Measurements from ENCODE around the gene NDUFB10.

Gene NDUFB10

DNA sequence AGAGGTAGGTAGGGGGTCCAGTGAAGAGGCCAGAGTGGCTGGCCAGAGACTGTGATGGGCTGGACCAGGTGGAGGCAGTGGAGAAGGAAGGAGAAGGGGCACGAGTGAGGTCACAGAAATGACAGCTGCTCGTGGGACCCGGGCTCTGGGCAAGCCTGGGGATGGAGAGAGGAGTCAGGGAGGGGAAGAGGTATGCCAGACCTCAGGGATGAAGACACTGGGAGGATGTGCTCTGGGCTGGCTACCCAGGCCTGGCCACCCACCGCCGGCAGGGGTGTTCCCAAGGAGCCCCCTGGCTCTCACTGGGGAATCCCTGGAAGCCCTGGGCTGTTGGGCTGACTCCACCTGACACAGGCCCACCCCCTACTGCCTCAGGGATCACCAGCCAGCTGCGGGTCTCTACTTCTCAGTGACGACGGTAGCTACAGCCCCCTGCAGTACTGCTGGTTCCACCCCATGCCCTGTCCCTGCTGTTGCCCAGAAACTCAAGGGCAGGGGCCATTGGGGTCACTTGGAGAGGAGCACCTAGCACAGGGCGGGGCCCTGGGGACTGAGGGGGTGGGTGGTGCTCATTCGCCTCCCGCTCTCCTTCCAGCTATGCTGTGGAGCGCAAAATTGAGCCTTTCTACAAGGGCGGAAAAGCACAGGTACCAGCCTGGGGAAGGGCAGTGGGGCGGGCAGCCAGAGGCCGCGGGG lies 14.3 kb downstream of the NDUFB10 start:
- no peak for DNase-seq

- DNase-seq = no peak
These were observed 15.1 kb downstream of the NDUFB10 start for GRCh38 chr16:1974157-1975070.

GRCh38 chr16:1975432-1976215 lies 16.3 kb downstream of the NDUFB10 start:
- no peak for DNase-seq

DNA sequence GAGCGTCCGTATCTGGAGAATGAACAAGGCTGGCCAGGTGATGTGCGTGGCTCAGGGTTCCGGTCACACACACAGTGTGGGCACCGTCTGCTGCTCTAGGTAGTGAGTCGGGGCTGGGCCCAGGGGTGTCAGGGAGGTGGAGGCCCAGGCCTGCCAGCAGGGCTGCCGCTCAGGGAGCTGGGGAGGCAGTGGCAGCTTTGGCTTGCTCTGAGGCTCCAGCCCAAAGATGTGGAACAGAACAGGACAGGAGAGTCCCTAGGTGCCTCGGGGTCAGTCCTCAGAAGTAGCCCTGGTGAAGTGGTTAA lies 16.8 kb downstream of the NDUFB10 start:
- no peak for DNase-seq

GRCh38 chr16:1976951-1977874 lies 17.9 kb downstream of the NDUFB10 start:
- DNase-seq = no peak

DNA sequence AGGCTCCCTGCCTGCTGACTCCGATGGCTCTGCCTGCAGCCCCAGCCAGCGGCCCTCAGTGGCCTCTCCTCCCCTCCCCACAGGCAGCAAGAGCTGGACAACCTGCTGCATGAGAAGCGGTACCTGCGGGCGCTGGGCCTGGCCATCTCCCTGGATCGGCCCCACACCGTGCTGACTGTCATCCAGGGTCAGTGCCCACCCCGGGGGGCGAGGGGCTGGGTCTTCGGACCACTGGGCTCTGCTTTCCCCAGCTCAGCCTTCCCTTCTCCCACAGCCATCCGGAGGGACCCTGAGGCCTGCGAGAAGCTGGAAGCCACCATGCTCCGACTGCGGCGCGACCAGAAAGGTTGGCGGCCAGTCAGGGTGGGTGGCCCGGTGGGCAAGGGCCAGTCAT lies 18.5 kb downstream of the NDUFB10 start:
- DNase-seq = no peak

DNA sequence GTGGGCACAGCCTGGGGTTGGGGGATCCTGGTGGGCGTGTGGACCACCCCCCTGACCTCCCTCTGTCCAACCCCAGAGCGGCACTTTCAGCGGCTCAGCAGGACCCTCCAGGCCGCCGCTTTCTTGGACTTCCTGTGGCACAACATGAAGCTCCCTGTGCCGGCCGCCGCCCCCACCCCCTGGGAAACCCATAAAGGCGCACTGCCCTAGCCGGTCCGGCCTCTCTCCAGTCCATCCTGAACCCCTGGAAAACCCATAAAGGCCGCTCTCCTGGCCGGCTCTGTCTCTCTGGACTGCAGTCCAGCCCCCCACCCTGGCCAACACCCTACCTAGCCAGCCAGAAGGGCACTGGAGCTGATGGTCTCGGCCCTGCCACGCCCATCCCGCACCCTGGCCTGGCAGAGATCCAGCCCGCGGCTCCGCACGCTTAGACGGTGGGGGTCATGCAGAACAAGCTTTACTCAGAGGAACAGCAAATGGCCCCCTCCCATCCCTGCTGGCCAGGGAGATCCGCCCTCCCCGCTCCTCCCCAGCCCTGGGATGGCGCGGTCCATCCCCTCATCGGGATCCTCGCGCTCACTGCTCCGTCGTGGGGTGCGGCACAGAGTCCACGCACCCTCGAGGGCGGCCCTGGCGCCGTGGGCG lies 19.3 kb downstream of the NDUFB10 start:
- DNase-seq = no peak

- DNase-seq = no peak
These were observed 20.1 kb downstream of the NDUFB10 start for GRCh38 chr16:1979271-1980029.

- DNase-seq = no peak
These were observed 20.9 kb downstream of the NDUFB10 start for GRCh38 chr16:1980030-1980769.

- DNase-seq = no peak
These were observed 21.4 kb downstream of the NDUFB10 start for GRCh38 chr16:1980770-1981087.

GRCh38 chr16:1981398-1981836 lies 22.1 kb downstream of the NDUFB10 start, which contains the start of gene NOXO1:
TSS of gene NOXO1 (minus strand) at chr16:1981469. CDS start at chr16:1981179, 290 bp downstream.
- no peak for DNase-seq

- DNase-seq = no peak
These were observed 22.7 kb downstream of the NDUFB10 start for GRCh38 chr16:1982013-1982433.

- no peak for DNase-seq
These were observed 23.7 kb downstream of the NDUFB10 start for GRCh38 chr16:1982991-1983543.

DNA sequence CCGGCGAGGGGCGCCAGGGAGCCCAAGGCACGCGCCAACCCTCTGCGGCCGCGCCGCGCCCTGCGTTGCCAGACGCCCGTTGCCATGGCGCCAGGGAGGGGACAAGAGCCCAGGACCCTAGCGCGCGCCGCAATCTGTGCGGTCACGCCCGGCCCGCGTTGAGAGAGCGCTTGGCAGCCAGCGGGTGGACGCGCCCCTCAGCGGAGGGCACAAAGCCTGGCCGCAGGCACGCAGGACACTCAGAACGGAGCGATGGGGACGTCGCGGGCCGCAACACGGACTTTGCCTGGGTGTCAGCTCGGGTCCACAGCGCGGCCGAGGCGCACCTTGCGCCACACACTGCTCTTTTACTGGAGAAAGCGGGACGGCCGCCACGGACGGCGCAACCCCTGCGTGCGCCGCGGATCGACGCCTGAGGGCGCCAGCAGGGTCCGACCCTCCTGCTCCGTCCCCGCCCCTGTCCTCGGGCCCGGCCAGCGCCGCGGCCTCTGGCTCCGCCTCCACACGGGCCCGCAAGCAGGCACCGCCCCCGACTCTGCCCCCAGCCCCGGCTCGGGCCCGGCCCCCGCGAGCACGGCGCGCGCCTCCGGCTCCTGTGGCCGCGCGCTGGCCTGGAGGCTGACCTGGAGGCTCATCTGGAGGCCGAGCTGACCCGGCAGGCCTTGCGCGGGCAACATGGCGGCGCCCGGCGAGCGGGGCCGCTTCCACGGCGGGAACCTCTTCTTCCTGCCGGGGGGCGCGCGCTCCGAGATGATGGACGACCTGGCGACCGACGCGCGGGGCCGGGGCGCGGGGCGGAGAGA lies 24.4 kb downstream of the NDUFB10 start, which contains the start of gene GFER:
Gene GFER, plus strand, starts transcription at position 650 of the 803 bp plus-strand sequence. Its CDS starts 26 bp downstream, at position 676.
- peak; percentile 94 for DNase-seq

DNA sequence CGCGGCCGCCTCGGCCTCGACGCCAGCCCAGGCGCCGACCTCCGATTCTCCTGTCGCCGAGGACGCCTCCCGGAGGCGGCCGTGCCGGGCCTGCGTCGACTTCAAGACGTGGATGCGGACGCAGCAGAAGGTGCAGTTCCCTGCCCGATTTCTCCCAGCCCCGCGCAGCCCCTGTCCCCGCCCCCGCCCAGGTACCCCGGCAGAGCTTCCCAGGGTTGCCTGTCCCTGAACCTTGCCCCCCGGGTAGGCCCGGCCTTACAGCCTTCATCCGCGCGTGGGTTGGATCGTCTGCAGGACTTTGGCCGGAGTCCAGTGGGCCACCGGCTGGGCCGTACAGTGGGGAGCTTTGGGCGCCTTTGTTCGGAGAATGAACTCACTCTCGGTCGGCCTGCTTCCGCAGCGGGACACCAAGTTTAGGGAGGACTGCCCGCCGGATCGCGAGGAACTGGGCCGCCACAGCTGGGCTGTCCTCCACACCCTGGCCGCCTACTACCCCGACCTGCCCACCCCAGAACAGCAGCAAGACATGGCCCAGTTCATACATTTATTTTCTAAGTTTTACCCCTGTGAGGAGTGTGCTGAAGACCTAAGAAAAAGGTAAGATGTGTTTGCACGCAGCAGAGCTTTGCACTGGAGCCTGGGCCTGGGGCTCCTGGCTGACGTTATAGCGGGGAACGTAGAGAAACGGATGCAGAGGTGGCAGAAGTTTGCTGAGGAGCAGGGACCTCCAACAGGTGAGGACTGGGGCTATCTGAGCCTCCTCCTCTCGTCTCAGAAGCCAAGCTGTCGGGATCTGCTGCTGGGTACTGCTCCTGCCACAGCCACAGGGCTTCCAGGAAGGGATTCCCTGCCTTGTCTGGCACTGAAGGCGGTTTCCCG lies 25.2 kb downstream of the NDUFB10 start:
- no peak for DNase-seq

- DNase-seq = no peak
These were observed 26.3 kb downstream of the NDUFB10 start for GRCh38 chr16:1985466-1986150.

- no peak for DNase-seq
These were observed 27.9 kb downstream of the NDUFB10 start for GRCh38 chr16:1987198-1987597.

Measured in left hindlimb (tissue), 1 donor.